ENCODE measurements around the gene USH1G. TPM values are rescaled to one million over a fixed set of nuclear protein-coding genes. Genes with fewer than 3 reads are reported as not detected.
"Not testable (repeated sequence)": the region's sequence is repeated elsewhere in the genome, so short reads cannot be mapped to it uniquely, and the experiment has no call there.

Gene USH1G
- total and polyA plus RNA-seq, 2 of the 13 experiments (the other 11 are each of a cell fraction or from before 2014, with no cell fraction given): 0.04 TPM; not detected in 1

- DNase-seq (ENCODE audit: low spot score); H3K27me3 ChIP-seq (ENCODE audit: control insufficient read depth in 1 of 2, insufficient read depth in 2 of 2, low read length in 2 of 2); H3K36me3 ChIP-seq (replicated peaks in 1 of 2; ENCODE audit: control insufficient read depth in 1 of 2, insufficient read depth in 2 of 2, low read length in 2 of 2); H3K4me2 ChIP-seq (ENCODE audit: low read depth, low read length); H4K20me1 ChIP-seq (ENCODE audit: insufficient read depth, low read length); ATAC-seq; intact Hi-C loops (cut with micrococcal nuclease; ENCODE audit: unreplicated experiment); H3K27ac ChIP-seq (ENCODE audit: extremely low read length, insufficient read depth, low read length); H3K4me3 ChIP-seq (replicated peaks in 1 of 3; ENCODE audit: insufficient read depth in 1 of 3, low read depth in 2 of 3, low read length in 3 of 3); BruUV-seq (replicated peaks); H2AFZ ChIP-seq (ENCODE audit: low read length); FAIRE-seq; H3K9me3 ChIP-seq (ENCODE audit: low read length); in situ Hi-C loops (cut with HindIII; ENCODE audit: extremely low pct_ligation_motif_present, low pct_unique_long_range_greater_than_20kb); CTCF ChIA-PET (ENCODE audit: low intra/inter-chr PET ratio, low total read pairs); H3K9ac ChIP-seq (ENCODE audit: insufficient read depth, low read depth, low read length): not testable (repeated sequence)
- TF ChIP-seq ZFP91 (CRISPR knock-in tag; IDR thresholded peaks at IDR 0.05; ENCODE audit: borderline replicate concordance) (peak; percentile 39; the same call in 1 of the 2 replicates), ZNF251 (CRISPR knock-in tag; IDR thresholded peaks at IDR 0.05) (0 out of 2 replicates have a peak, but pooled peaks have one; percentile 52), ZNF598 (CRISPR knock-in tag; IDR thresholded peaks at IDR 0.05; ENCODE audit: borderline replicate concordance) (0 out of 2 replicates have a peak, but pooled peaks have one; percentile 38), ZNF883 (CRISPR knock-in tag; IDR thresholded peaks at IDR 0.05; ENCODE audit: not compliant biosample characterization) (peak; percentile 52)
- TF ChIP-seq, protein P1, sequence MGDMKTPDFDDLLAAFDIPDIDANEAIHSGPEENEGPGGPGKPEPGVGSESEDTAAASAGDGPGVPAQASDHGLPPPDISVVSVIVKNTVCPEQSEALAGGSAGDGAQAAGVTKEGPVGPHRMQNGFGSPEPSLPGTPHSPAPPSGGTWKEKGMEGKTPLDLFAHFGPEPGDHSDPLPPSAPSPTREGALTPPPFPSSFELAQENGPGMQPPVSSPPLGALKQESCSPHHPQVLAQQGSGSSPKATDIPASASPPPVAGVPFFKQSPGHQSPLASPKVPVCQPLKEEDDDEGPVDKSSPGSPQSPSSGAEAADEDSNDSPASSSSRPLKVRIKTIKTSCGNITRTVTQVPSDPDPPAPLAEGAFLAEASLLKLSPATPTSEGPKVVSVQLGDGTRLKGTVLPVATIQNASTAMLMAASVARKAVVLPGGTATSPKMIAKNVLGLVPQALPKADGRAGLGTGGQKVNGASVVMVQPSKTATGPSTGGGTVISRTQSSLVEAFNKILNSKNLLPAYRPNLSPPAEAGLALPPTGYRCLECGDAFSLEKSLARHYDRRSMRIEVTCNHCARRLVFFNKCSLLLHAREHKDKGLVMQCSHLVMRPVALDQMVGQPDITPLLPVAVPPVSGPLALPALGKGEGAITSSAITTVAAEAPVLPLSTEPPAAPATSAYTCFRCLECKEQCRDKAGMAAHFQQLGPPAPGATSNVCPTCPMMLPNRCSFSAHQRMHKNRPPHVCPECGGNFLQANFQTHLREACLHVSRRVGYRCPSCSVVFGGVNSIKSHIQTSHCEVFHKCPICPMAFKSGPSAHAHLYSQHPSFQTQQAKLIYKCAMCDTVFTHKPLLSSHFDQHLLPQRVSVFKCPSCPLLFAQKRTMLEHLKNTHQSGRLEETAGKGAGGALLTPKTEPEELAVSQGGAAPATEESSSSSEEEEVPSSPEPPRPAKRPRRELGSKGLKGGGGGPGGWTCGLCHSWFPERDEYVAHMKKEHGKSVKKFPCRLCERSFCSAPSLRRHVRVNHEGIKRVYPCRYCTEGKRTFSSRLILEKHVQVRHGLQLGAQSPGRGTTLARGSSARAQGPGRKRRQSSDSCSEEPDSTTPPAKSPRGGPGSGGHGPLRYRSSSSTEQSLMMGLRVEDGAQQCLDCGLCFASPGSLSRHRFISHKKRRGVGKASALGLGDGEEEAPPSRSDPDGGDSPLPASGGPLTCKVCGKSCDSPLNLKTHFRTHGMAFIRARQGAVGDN (CRISPR knock-in tag; IDR thresholded peaks at IDR 0.05): 0 out of 2 replicates have a peak, but pooled peaks have one; percentile 16
- POLR2A ChIA-PET: interaction anchor here (0.6 to 1.7 kb wide), 7 partner anchors 12 to 419 kb away, joined by 3 to 9 read pairs (median 3); partner anchors contain the start of gene SLC25A19
- Histone ChIP-seq H3K4me1 (ENCODE audit: insufficient read depth, low read length) (peaks cover 55% of the 10 kb centered on the region), H3K79me2 (ENCODE audit: insufficient read depth, low read length) (peaks cover 11% of the 10 kb centered on the region)
- 99% methylated on average over 8 of the region's 9 CpGs for WGBS (ENCODE audit: low lambda C conversion rate)
These were observed 53.0 kb downstream of the USH1G start for GRCh38 chr17:74870028-74870427.

Measured in HepG2 (cell line).